Thymus (tissue), 11 donors: ENCODE measurements around the gene DDX27. TPM values are rescaled to one million over a fixed set of nuclear protein-coding genes. Genes with fewer than 3 reads are reported as not detected.
"Not testable (repeated sequence)": the region's sequence is repeated elsewhere in the genome, so short reads cannot be mapped to it uniquely, and the experiment has no call there.

Source experiments
- DNase-seq, 9 donors: peaks; one replicate each; pipeline ENCODE4 v3.0.0-alpha.2; 2013; ENCODE audit warnings: low spot score in 9 of 9, low read depth in 6 of 9, missing footprints in 1 of 9
- H3K27ac ChIP-seq, 2 donors: one replicate each; pipeline ENCODE4 v1.5.1; 2013; ENCODE audit warnings: control low read depth in 1 of 2, low read depth in 1 of 2, low read length in 1 of 2, mild to moderate bottlenecking in 1 of 2, moderate library complexity in 1 of 2
- H3K27me3 ChIP-seq, 2 donors: one replicate each; pipeline ENCODE4 v1.5.1; 2013; ENCODE audit warnings: low read length in 1 of 2; ENCODE audit not compliant: control insufficient read depth in 2 of 2, insufficient read depth in 1 of 2
- H3K36me3 ChIP-seq, 2 donors: one replicate each; pipeline ENCODE4 v1.5.1; 2013; ENCODE audit warnings: low read length in 1 of 2, mild to moderate bottlenecking in 1 of 2, moderate library complexity in 1 of 2; ENCODE audit not compliant: control insufficient read depth in 2 of 2, insufficient read depth in 2 of 2
- H3K4me1 ChIP-seq, 2 donors: one replicate each; pipeline ENCODE4 v1.5.1; 2013; ENCODE audit warnings: low read length in 2 of 2; ENCODE audit not compliant: control insufficient read depth in 2 of 2, insufficient read depth in 2 of 2
- H3K4me3 ChIP-seq, 2 donors: one replicate each; pipeline ENCODE4 v1.5.1; 2013; ENCODE audit warnings: low read length in 2 of 2, control low read depth in 1 of 2, mild to moderate bottlenecking in 1 of 2
- H3K9me3 ChIP-seq, 2 donors: one replicate each; pipeline ENCODE4 v1.5.1; 2013; ENCODE audit warnings: low read length in 1 of 2, mild to moderate bottlenecking in 1 of 2; ENCODE audit not compliant: control insufficient read depth in 2 of 2, insufficient read depth in 1 of 2
- WGBS: extraction: QIAGEN DNeasy Blood & Tissue Kit; methylation state at CpG from one replicate; pipeline ENCODE4 v1.1.7; 2013; 5-methylcytosine and 5-hydroxymethylcytosine counted together
- polyA plus RNA-seq: library from polyadenylated mRNA; stranded (reverse); fragments of 200-250 nt; gene quantifications from one replicate; pipeline ENCODE4 v1.2.3, GENCODE V29; 2013
- total RNA-seq: library from RNA; stranded (reverse); fragments of 120-200 nt; gene quantifications from one replicate; pipeline ENCODE4 v1.2.4, GENCODE V29; 2013
- donor health status: healthy.

Gene DDX27
- total and polyA plus RNA-seq, 2 donors = 34.0 to 35.6 TPM

DNA sequence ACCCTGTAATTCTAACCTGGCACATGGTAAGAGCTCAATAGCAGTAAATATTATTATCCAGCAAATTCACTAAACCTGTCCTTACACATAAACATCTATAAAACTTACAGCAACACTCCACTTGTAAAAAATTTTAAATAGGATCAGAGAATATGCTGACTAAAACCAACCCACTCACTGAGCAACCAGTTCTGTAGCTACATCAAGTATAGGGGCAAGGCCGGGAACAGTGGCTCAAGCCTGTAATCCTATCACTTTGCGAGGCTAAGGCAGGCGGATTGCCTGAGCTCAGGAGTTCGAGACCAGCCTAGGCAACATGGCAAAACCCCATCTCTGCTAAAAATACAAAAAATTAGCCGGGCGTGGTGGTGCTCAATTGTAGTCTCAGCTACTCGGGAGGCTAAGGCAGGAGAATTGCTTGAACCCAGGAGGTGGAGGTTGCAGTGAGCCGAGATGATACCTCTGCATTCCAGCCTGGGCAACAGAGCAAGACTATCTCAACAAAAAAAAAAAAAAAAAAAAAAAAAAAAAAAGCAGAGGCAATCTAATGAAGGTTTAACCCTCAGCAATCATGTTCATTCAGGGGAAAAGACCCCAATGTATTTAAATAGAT, 37.8 kb upstream of the DDX27 start:
- WGBS = 95% methylated on average over 8 of the region's 8 CpGs
- no peak overlapping the region for H3K27ac ChIP-seq
- no peak for DNase-seq
- peaks cover 8 to 11% of the 10 kb centered on the region in 2 donors for H3K36me3 ChIP-seq
- H3K9me3 ChIP-seq = no peaks in the 10 kb centered on the region
- H3K4me1 ChIP-seq = peaks cover 5 to 6% of the 10 kb centered on the region in 2 donors
- H3K4me3 ChIP-seq = no peak overlapping the region
- H3K27me3 ChIP-seq = no peaks in the 10 kb centered on the region

- peaks cover 5 to 7% of the 10 kb centered on the region in 2 donors for H3K4me1 ChIP-seq
- DNase-seq = no peak
- WGBS = 98% methylated on average over 3 of the region's 3 CpGs
Observed at GRCh38 chr20:49183444-49183843, 35.8 kb upstream of the DDX27 start.

DNA sequence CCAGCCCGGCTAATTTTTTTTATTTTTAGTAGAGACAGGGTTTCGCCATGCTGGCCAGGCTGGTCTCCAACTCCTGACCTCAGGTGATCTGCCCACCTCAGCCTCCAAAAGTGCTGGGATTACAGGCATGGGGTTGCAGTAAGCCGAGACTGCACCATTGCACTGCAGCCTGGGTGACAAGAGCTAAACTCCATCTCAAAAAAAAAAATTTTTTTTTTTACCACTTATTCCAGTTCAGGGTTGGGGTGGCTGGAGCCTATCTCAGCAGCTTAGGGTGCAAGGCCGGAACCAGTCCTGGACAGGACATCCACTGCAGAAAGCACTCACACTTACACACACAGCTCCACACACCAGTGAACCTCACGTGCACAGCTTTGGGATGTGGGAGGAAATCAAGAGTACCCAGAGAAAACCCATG, 35.1 kb upstream of the DDX27 start:
- not testable (repeated sequence) for H3K36me3 ChIP-seq, DNase-seq, H3K4me3 ChIP-seq, H3K4me1 ChIP-seq, H3K27ac ChIP-seq, H3K9me3 ChIP-seq, H3K27me3 ChIP-seq
- WGBS = 93% methylated on average over 5 of the region's 5 CpGs

More at GRCh38 chr20:49183444-49183843, 35.8 kb upstream of the DDX27 start:
- Histone ChIP-seq H3K27ac (no peak overlapping the region), H3K36me3 (peaks cover under 1 to 2% of the 10 kb centered on the region in 2 donors), H3K27me3 (no peaks in the 10 kb centered on the region), H3K9me3 (no peaks in the 10 kb centered on the region), H3K4me3 (no peak overlapping the region)

DNA sequence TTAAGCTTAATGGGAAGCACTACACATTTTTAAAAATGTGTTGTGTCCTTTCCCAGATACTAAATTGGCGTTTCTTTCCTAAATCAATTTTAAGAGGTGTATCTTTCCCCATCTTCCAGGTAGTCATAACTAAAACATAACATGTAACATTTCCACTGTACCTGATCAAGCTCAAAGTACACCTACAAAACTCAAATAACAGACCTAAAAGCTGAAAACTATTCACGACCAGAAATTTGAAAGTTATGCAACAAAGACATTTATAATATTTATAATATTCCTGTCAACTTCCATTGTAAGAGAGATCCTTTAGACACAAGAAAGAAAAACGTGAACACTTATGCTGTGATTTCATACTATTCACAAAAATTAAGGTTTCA, 34.5 kb upstream of the DDX27 start:
- 92% methylated on average over 3 of the region's 3 CpGs for WGBS
- Histone ChIP-seq H3K4me1 (peaks cover 7 to 10% of the 10 kb centered on the region in 2 donors), H3K9me3 (no peaks in the 10 kb centered on the region), H3K4me3 (no peak overlapping the region), H3K27me3 (no peaks in the 10 kb centered on the region), H3K27ac (no peak overlapping the region), H3K36me3 (no peaks in the 10 kb centered on the region)
- DNase-seq = no peak

- H3K4me1 ChIP-seq = peaks cover 7 to 10% of the 10 kb centered on the region in 2 donors
- DNase-seq = no peak
- H3K4me3 ChIP-seq = no peak overlapping the region
- 97% methylated on average over 6 of the region's 6 CpGs for WGBS
- no peaks in the 10 kb centered on the region for H3K36me3 ChIP-seq
- no peaks in the 10 kb centered on the region for H3K9me3 ChIP-seq
- no peaks in the 10 kb centered on the region for H3K27me3 ChIP-seq
- H3K27ac ChIP-seq = no peak overlapping the region
Observed at GRCh38 chr20:49185071-49185761, 34.0 kb upstream of the DDX27 start.

GRCh38 chr20:49186535-49187329, 32.5 kb upstream of the DDX27 start:
- peaks cover 7 to 10% of the 10 kb centered on the region in 2 donors for H3K4me1 ChIP-seq
- WGBS = 1% methylated on average over 19 of the region's 19 CpGs

DNA sequence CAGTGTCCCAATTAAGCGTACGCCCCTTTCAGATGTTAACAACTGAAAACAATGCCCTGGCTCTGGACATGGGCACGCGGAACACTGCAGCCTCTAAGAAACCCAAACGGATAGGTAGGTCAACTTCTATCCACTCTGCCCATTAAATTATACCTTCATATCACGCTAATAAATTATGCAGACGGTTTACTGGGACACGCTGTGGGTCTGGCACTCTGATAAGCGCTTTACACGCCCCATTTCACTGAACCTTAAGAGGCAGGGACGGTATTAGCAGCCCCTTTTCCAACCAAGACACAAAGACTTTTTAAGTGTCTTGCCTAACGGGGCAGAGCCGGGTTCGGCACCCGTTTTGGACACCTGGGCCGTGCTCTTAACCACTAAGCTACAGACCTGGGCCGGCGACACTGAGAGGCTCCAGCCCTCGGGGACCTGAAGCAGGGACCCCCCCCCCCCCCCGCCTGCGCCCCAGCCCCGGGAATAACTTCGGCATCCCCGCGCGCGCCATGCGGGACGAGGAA, 31.8 kb upstream of the DDX27 start:
- DNase-seq = peak in 4 of 9 donors; percentile 13 to 45 (median 19)
- H3K4me3 ChIP-seq = peak overlapping the region; percentile 55 to 86
- H3K27me3 ChIP-seq = no peaks in the 10 kb centered on the region
- H3K27ac ChIP-seq = peak overlapping the region; percentile 86 to 90
- no peaks in the 10 kb centered on the region for H3K9me3 ChIP-seq
- no peaks in the 10 kb centered on the region for H3K36me3 ChIP-seq
- peaks cover 7 to 10% of the 10 kb centered on the region in 2 donors for H3K4me1 ChIP-seq
- under 1% methylated on average over 29 of the region's 29 CpGs for WGBS

More at GRCh38 chr20:49186535-49187329, 32.5 kb upstream of the DDX27 start:
- Histone ChIP-seq H3K4me3 (peak overlapping the region; percentile 55 to 86), H3K9me3 (no peaks in the 10 kb centered on the region), H3K27ac (peak overlapping the region; percentile 86 to 90), H3K36me3 (no peaks in the 10 kb centered on the region), H3K27me3 (no peaks in the 10 kb centered on the region)
- peak; percentile 54 to 90 (median 74) for DNase-seq

GRCh38 chr20:49187851-49188641, 31.2 kb upstream of the DDX27 start, which contains the start of gene STAU1:
TSS of gene STAU1 (minus strand) at chr20:49188334. CDS start at chr20:49166201, 22,133 bp downstream.
- peak within 1 kb of the TSS; percentile 55 to 86 for H3K4me3 ChIP-seq
- H3K36me3 ChIP-seq = no peaks in the 10 kb centered on the region
- H3K27ac ChIP-seq = peak within 1 kb of the TSS; percentile 86 to 90
- under 1% methylated on average over 89 of the region's 89 CpGs for WGBS
- DNase-seq = peak; percentile 74 to 97 (median 91)
- no peaks in the 10 kb centered on the region for H3K27me3 ChIP-seq
- peaks cover 7 to 10% of the 10 kb centered on the region in 2 donors for H3K4me1 ChIP-seq
- H3K9me3 ChIP-seq = no peaks in the 10 kb centered on the region
